Motor neuron (in vitro differentiated cells): ENCODE data around the gene TCP11L1. TPM values are rescaled to one million over a fixed set of nuclear protein-coding genes. Genes with fewer than 3 reads are reported as not detected.
A peak's percentile ranks its signal among the peaks of the same experiment; 100 is the strongest.

ENCODE experiments used
- ATAC-seq, 8 experiments: fragments of 200-7000 bp; cut with Tn5 transposase; replicated peaks in 6 of 8; 2 replicates each; pipeline ENCODE4 v1.8.0; 2021; ENCODE audit warnings: mild to moderate bottlenecking in 8 of 8, moderate library complexity in 8 of 8
- H3K27ac ChIP-seq, 2 donors: fragments of 250-450 bp; sonication (Bioruptor Pico); 2 replicates each; pipeline ENCODE4 v1.9.0; 2021; ENCODE audit warnings: antibody characterized with exemption in 2 of 2, mild to moderate bottlenecking in 2 of 2, moderate library complexity in 1 of 2
- H3K4me1 ChIP-seq, 2 donors: fragments of 250-450 bp; sonication (Bioruptor Pico); replicated peaks in 1 of 2; 2 replicates each; pipeline ENCODE4 v1.6.1; 2021; ENCODE audit warnings: antibody characterized with exemption in 2 of 2, mild to moderate bottlenecking in 2 of 2, moderate library complexity in 1 of 2
- H3K4me3 ChIP-seq, 5 donors: fragments of 250-450 bp; sonication (Bioruptor Pico); 2 replicates each; pipeline ENCODE4 v1.9.0; 2021; ENCODE audit warnings: antibody characterized with exemption in 5 of 5, mild to moderate bottlenecking in 5 of 5, moderate library complexity in 4 of 5
- WGBS, 10 experiments: fragments of 450-650 bp; shearing (Covaris generic); methylation state at CpG; one replicate each; pipeline ENCODE4 v1.0.0; 2022; 5-methylcytosine and 5-hydroxymethylcytosine counted together
- in situ Hi-C, 9 experiments: fragments of 400-800 bp; cut with MboI; loops; one replicate each; pipeline ENCODE4 v1.15.0; 2021; ENCODE audit warnings: low sequenced_read_pairs in 9 of 9, low pct_unique_long_range_greater_than_20kb in 2 of 9; ENCODE audit not compliant: unreplicated experiment in 9 of 9
- total RNA-seq, 8 experiments: library from RNA; unstranded; fragments of 300-600 nt; gene quantifications; 2 replicates each; pipeline versions ENCODE4 v1.2.3 to v1.2.4, GENCODE V29; 2022

TCP11L1 gene
- total RNA-seq, result 10 to 100 TPM; 13.7 to 23.4 (median 17.3) TPM

- H3K4me3 ChIP-seq, result peak within 1 kb of the TSS; percentile 76 to 95 (median 86)
- WGBS, 10 experiments, result 0 to 1% (median 0%) methylated on average over 3 to 35 of the region's 84 CpGs; no CpG with 5 or more reads in 5 of the 10 experiments
- ATAC-seq, result peak; percentile 80 to 91 (median 88)
- H3K4me1 ChIP-seq, result peaks cover 7 to 10% of the 10 kb centered on the region in 2 donors
- in situ Hi-C loops, result no loop called here
- peak within 1 kb of the TSS; percentile 88 to 93 for H3K27ac ChIP-seq
Measured at GRCh38 chr11:33039274-33040032, at the start of gene TCP11L1. Gene TCP11L1, plus strand, starts transcription at chr11:33039572. Its CDS starts 4,202 bp downstream, at chr11:33043774.

GRCh38 chr11:32990481-32990880 lies 48.9 kb upstream of the TCP11L1 start:
- ATAC-seq, result no peak

GRCh38 chr11:32991427-32991826 lies 47.9 kb upstream of the TCP11L1 start:
- no peak overlapping the region for H3K27ac ChIP-seq
- no peak overlapping the region for H3K4me3 ChIP-seq
- in situ Hi-C loops, result no loop called here
- no peaks in the 10 kb centered on the region for H3K4me1 ChIP-seq
- no peak for ATAC-seq
- 40 to 90% (median 81%) methylated on average over 1 to 3 of the region's 3 CpGs; no CpG with 5 or more reads in 2 of the 10 experiments for WGBS, 10 experiments

More at GRCh38 chr11:32990481-32990880, 48.9 kb upstream of the TCP11L1 start:
- no peak overlapping the region for H3K4me3 ChIP-seq
- WGBS, 10 experiments, result 0 to 89% (median 25%) methylated on average over 1 of the region's 1 CpG; no CpG with 5 or more reads in 2 of the 10 experiments
- in situ Hi-C loops, result no loop called here
- H3K4me1 ChIP-seq, result no peaks in the 10 kb centered on the region
- no peak overlapping the region for H3K27ac ChIP-seq

GRCh38 chr11:32991898-32992297 lies 47.5 kb upstream of the TCP11L1 start:
- no peak for ATAC-seq
- in situ Hi-C loops, result no loop called here
- H3K27ac ChIP-seq, result no peak overlapping the region
- no peak overlapping the region for H3K4me3 ChIP-seq
- no peaks in the 10 kb centered on the region for H3K4me1 ChIP-seq

- no peak overlapping the region for H3K4me3 ChIP-seq
- in situ Hi-C loops, result no loop called here
- H3K4me1 ChIP-seq, result no peaks in the 10 kb centered on the region
- H3K27ac ChIP-seq, result no peak overlapping the region
- ATAC-seq, result peak in 1 of 8 experiments; percentile 65
Measured at GRCh38 chr11:33000181-33000580, 39.2 kb upstream of the TCP11L1 start.

- 50 to 100% (median 83%) methylated on average over 1 to 4 of the region's 6 CpGs; no CpG with 5 or more reads in 5 of the 10 experiments for WGBS, 10 experiments
- peak in 2 of 8 experiments; percentile 18 to 32 for ATAC-seq
Measured at GRCh38 chr11:33001281-33001680, 38.1 kb upstream of the TCP11L1 start.

GRCh38 chr11:33001751-33002542 lies 37.4 kb upstream of the TCP11L1 start:
- no peak overlapping the region for H3K4me3 ChIP-seq
- in situ Hi-C loops, result no loop called here
- ATAC-seq, result peak in 2 of 8 experiments; percentile 25 to 95
- WGBS, 10 experiments, result 30 to 100% (median 78%) methylated on average over 1 to 5 of the region's 8 CpGs; no CpG with 5 or more reads in 1 of the 10 experiments
- no peak overlapping the region for H3K27ac ChIP-seq
- no peaks in the 10 kb centered on the region for H3K4me1 ChIP-seq

More at GRCh38 chr11:33001281-33001680, 38.1 kb upstream of the TCP11L1 start:
- no peak overlapping the region for H3K27ac ChIP-seq
- in situ Hi-C loops, result no loop called here
- H3K4me1 ChIP-seq, result no peaks in the 10 kb centered on the region
- no peak overlapping the region for H3K4me3 ChIP-seq

GRCh38 chr11:33005175-33005574 lies 34.2 kb upstream of the TCP11L1 start:
- WGBS, 10 experiments, result 33 to 83% (median 60%) methylated on average over 1 to 2 of the region's 2 CpGs; no CpG with 5 or more reads in 1 of the 10 experiments
- no peak overlapping the region for H3K27ac ChIP-seq
- no peak for ATAC-seq
- in situ Hi-C loops, result no loop called here
- no peak overlapping the region for H3K4me3 ChIP-seq
- no peaks in the 10 kb centered on the region for H3K4me1 ChIP-seq

GRCh38 chr11:33006010-33006409 lies 33.4 kb upstream of the TCP11L1 start:
- no peak overlapping the region for H3K27ac ChIP-seq
- H3K4me3 ChIP-seq, result no peak overlapping the region
- in situ Hi-C loops, result no loop called here
- no peak for ATAC-seq
- no peaks in the 10 kb centered on the region for H3K4me1 ChIP-seq

GRCh38 chr11:33013755-33014154 lies 25.6 kb upstream of the TCP11L1 start:
- Histone ChIP-seq H3K4me1 (peaks cover 10 to 15% of the 10 kb centered on the region in 2 donors), H3K4me3 (no peak overlapping the region), H3K27ac (no peak overlapping the region)
- in situ Hi-C loops, result no loop called here
- 0 to 80% (median 35%) methylated on average over 1 of the region's 1 CpG; no CpG with 5 or more reads in 4 of the 10 experiments for WGBS, 10 experiments
- no peak for ATAC-seq

- H3K27ac ChIP-seq, result peak within 1 kb of the TSS in 1 of 2 donors; percentile 52
- in situ Hi-C loops, result no loop called here
- WGBS, 10 experiments, result 0 to 14% (median 1%) methylated on average over 2 to 16 of the region's 89 CpGs; no CpG with 5 or more reads in 5 of the 10 experiments
- H3K4me3 ChIP-seq, result peak within 1 kb of the TSS; percentile 53 to 68 (median 67)
- peak; percentile 90 to 95 (median 94) for ATAC-seq
- peaks cover 10 to 15% of the 10 kb centered on the region in 2 donors for H3K4me1 ChIP-seq
Measured at GRCh38 chr11:33015621-33016551, 23.5 kb upstream of the TCP11L1 start, which contains the start of gene DEPDC7. Gene DEPDC7, plus strand, starts transcription at chr11:33015878. Its CDS starts 78 bp downstream, at chr11:33015956.

GRCh38 chr11:33016654-33017053 lies 22.7 kb upstream of the TCP11L1 start:
- no peak for ATAC-seq
- in situ Hi-C loops, result no loop called here
- 25 to 93% (median 46%) methylated on average over 3 to 4 of the region's 4 CpGs; no CpG with 5 or more reads in 1 of the 10 experiments for WGBS, 10 experiments
- peak overlapping the region; percentile 53 to 68 (median 67) for H3K4me3 ChIP-seq
- H3K4me1 ChIP-seq, result peaks cover 10 to 15% of the 10 kb centered on the region in 2 donors
- no peak overlapping the region for H3K27ac ChIP-seq
